PC-3 (cell line): ENCODE data around the gene FGGY.

Source experiments
- CTCF ChIP-seq: fragments of 300-600 bp; sonication (generic); conservative IDR thresholded peaks from 2 replicates; pipeline ENCODE4 v1.5.1; 2017; ENCODE audit warnings: antibody characterized with exemption, low read depth, mild to moderate bottlenecking, low read length
- EZH2phosphoT487 ChIP-seq: fragments of 300-600 bp; sonication (generic); IDR thresholded peaks from 2 replicates; pipeline ENCODE4 v1.6.1; 2018; ENCODE audit warnings: mild to moderate bottlenecking, antibody characterized with exemption, low read length, borderline replicate concordance

- TF ChIP-seq EZH2phosphoT487 (no peak), CTCF (no peak)
Measured at GRCh38 chr1:59598120-59598440, 301.2 kb downstream of the FGGY start.
